Activated T-helper 9 cell treated with anti-CD3 and anti-CD28 coated beads, Interleukin-2, amount 50 U/mL, for 16 hours (primary cell): ENCODE measurements around the gene ABCC1.
"Not testable (repeated sequence)": the region's sequence is repeated elsewhere in the genome, so short reads cannot be mapped to it uniquely, and the experiment has no call there.

Source experiments
- DNase-seq: peaks from one replicate; pipeline ENCODE4 v3.0.0-alpha.2; 2020; ENCODE audit warnings: low read depth

Gene ABCC1

DNA sequence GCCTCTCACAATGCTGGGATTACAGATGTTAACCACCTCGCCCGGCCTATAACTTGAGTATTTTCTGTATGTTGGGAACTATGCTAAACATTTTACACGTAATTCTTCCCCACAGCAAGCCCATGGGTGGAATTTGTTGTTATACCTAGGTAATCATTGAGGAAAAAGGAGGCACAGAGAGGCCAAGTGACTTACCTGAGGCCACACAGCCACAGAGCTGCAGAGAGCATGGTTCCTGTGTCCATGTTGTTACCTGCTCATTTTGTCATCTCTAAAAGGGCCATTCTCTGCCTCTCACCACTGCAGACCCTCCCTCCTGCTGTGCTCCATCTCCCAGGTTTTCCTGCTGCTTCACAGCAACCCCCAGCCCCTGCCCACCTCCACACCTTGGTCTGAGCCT, 135.5 kb downstream of the ABCC1 start:
- no peak for DNase-seq

DNA sequence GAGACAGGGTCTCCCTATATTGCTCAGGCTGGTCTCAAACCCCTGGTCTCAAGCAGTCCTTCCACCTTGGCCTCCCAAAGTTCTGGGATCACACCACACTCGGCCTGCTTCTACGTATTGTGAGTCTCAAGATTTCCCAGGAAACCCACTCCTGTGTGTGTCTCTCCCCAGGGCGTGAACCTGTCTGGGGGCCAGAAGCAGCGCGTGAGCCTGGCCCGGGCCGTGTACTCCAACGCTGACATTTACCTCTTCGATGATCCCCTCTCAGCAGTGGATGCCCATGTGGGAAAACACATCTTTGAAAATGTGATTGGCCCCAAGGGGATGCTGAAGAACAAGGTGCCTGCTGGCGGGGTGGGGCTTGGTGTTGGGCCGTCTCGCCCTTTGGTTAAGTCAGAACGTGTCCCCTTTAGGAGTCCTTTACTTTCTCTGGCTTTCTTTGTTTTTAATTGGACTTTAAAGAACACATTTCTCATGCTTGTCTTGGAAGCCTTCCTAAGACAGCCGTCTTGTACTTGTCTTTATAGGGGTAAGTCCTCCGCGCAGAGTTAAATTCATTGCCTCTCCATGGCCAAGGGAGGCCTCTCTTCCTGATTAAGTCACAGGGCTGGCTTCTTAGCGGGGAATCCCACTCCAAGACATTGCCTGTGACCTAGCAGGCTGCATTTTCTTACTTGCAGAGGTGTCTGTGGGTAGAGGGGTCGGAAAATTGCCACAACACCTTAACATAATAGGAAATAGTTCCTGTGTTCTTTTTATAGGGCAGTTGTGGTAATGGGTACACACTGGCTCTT, 137.4 kb downstream of the ABCC1 start:
- no peak for DNase-seq

GRCh38 chr16:16090238-16090637, 140.8 kb downstream of the ABCC1 start:
- no peak for DNase-seq

GRCh38 chr16:16092925-16093627, 143.7 kb downstream of the ABCC1 start:
- DNase-seq = no peak

DNA sequence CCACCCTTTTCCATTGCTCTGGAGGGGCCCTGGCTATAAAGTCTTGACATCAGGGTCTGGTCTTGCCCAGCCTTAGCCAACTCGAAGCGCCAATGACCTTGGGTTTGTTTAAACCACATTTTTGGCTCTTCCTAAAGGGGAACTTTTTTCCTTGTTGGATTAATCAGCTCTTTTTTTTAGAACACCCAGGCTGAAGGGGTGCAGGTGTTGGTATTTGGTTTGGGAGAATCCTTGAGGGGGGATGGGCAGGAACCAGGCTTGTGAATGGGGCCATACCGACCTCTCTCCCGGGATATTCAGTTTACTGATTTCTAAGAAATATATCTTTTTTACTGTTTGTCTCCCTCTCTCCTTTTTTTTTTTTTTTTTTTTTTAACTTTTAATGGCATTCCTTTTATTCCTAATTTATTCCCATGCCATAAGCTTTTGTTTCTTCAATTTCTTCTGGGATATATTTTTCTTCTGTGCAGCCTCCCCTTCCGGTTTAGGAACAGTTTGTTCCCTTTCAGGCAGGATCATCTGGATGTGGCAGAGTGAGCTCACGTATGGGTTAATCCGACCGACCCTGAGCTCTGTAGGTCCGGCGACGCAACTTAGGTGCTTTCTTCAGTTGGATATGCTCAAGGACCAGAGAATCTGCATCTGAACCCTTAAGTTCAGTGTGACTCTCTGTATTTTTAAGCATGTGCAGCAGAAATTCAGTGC, 144.4 kb downstream of the ABCC1 start:
- no peak for DNase-seq

DNA sequence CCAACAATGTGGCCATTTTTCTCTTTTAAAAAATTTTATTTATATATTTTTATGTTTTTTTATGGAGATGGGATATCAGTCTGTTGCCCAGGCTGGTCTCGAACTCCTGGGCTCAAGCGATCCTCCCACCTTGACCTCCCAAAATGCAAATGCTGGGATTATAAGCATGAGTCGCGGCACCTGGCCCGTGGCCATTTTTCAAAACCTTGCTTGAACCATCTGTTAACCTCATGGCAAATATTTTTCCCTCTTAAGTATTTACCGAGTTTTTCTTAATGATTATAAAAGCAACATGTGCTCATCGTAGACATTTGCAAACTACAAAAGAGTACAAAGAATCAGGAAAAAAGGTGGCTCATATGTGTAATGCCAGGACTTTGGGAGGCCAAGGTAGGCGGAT, 146.2 kb downstream of the ABCC1 start:
- no peak for DNase-seq

- no peak for DNase-seq
These were observed 146.9 kb downstream of the ABCC1 start for GRCh38 chr16:16096121-16096857.

DNA sequence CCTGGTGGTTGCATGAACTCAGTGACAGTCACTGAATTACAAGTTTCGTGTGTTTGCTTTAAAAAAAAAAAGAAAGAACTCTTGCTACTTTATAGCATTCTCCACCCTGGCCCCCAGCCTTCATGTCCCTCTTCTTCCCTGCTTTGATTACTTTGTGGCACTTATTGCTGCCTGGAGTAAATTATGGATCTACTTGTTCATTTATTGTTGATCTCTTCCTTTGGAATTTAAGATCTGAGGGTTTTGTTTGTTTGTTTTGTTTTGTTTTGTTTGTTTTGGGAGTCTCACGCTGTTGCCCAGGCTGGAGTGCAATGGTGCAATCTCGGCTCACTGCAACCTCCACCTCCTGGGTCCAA, 147.4 kb downstream of the ABCC1 start:
- DNase-seq = no peak

- DNase-seq = no peak
These were observed 149.9 kb downstream of the ABCC1 start for GRCh38 chr16:16099320-16099719.

DNA sequence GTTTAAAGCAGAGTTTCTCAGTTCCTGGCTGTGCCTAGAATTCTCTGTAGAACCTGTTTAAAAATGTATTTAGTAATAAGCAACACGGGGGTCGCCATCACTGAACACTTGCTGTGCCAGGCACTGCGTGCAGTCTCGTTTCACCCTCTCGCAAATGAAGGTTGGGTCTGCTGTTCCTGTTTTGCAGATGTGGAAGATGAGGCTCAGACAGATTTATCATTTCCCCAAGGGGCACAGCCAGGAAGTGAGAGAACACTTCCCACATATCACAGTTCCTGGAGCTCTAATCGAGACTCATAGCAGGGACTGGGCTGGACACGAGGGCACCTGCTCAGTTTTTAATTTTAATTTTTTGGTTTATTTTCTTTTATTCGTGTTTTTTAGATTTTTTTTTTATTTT, 151.2 kb downstream of the ABCC1 start:
- no peak for DNase-seq

- no peak for DNase-seq
These were observed 152.2 kb downstream of the ABCC1 start for GRCh38 chr16:16101585-16101984.

GRCh38 chr16:16102738-16103137, 153.3 kb downstream of the ABCC1 start:
- DNase-seq = no peak

DNA sequence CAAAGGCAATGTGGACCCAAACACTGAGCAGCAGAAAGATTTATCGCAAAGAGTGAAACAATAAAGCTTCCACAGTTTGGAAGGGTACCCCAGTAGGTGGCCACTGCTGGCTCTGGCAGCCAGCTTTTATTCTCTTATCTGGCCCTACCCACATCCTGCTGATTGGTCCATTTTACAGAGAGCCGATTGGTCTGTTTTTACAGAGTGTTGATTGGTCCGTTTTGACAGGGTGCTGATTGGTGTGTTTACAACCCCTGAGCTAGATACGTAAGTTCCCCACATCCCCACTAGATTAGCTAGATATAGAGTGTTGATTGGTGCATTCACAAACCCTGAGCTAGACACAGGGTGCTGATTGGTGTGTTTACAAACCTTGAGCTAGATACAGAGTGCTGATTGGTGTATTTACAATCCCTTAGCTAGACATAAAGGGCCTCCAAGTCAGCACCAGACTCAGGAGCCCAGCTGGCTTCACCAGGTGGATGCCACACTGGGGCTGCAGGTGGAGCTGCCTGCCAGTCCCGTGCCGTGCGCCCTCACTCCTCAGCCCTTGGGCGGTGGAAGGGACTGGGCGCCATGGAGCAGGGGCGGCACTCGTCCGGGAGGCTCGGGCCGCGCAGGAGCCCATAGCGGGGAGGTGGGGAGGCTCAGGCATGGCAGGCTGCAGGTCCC, 154.9 kb downstream of the ABCC1 start:
- not testable (repeated sequence) for DNase-seq

- DNase-seq = not testable (repeated sequence)
These were observed 155.4 kb downstream of the ABCC1 start for GRCh38 chr16:16104804-16105141.

- DNase-seq = no peak
These were observed 156.2 kb downstream of the ABCC1 start for GRCh38 chr16:16105646-16106045.

DNA sequence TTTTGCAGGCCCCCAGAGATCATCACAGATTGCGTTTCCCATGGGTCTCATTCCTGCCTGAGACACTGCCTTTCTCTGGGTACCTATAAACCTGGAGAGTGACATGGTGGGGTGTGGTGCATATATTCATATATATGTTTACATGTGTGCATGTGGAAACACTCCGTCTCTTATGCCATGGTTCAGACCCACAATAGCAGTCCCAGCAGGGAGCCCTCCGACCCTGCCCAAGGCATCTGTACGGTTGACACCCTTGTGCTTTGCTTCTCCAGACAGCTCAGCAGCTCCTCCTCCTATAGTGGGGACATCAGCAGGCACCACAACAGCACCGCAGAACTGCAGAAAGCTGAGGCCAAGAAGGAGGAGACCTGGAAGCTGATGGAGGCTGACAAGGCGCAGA, 157.1 kb downstream of the ABCC1 start:
- no peak for DNase-seq

DNA sequence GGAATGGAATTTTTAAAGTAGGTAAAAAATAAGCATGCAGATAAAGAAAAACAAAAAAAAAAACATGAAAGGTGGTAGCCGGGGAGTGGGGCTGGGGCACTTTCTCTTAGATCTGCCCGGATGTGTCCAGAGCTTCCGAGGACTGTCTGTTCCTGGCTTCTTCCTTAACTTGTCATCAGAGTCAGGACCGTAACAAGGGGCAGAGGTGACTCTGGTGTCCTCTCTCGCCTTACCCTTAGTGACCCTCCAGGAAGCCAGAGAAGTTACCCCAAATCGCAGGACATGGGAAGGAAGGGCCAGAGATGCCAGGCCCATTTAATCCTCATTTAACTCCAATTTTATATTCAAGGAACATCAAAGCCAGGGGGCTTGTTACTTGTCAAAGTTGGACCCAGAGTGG, 158.4 kb downstream of the ABCC1 start:
- no peak for DNase-seq

- DNase-seq = no peak
These were observed 159.3 kb downstream of the ABCC1 start for GRCh38 chr16:16108759-16109158.

- DNase-seq = no peak
These were observed 160.2 kb downstream of the ABCC1 start for GRCh38 chr16:16109453-16110110.

GRCh38 chr16:16110111-16110490, 160.7 kb downstream of the ABCC1 start:
- no peak for DNase-seq

DNA sequence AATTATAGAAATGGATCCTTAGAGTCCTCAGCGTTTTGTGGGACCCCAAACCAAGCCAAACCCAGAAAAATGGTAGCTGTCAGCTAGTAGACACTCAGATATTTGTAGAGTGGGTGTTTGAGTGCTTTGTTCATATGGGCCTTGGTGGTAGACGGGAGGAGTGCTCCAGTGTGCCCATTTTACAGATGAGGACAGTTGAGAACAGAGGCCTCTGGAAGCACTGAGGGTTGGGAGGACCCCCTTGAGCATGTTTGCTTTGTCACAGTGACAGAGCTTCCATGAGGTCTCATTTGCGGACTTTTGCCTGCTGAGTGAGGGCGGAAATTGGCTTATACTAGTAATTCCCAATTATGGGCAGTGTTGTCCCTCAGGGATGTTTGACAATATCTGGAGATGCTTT, 162.2 kb downstream of the ABCC1 start:
- no peak for DNase-seq
